Measurements from ENCODE around the gene TMEM167B. TPM values are rescaled to one million over a fixed set of nuclear protein-coding genes. Genes with fewer than 3 reads are reported as not detected.

Gene TMEM167B
- total RNA-seq, 1 experiment from 2014 or later, result 15.6 TPM

DNA sequence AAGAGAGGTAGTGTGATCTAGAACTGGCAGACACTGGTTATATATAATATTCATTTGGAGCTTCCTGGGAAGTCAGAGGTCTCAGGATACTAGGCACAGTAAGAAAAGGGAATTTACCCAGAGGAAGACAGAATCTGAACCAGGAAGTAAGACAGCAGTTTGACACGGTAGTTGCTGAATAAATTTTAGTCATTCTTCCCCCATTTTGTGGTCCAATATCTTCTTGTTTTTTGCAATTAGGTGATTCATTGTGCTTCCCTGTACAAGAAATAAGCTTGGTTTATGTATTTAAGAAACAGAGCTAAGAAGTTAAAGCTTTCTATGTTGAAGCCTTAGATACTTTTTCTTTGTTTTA lies 1.3 kb downstream of the TMEM167B start (continued):
- TF ChIP-seq RELA (CRISPR knock-in tag; IDR thresholded peaks at IDR 0.05; ENCODE audit: borderline replicate concordance) (no peak), NFYB (CRISPR knock-in tag; conservative IDR thresholded peaks at IDR 0.05; ENCODE audit: low read depth) (no peak), ZNF219 (CRISPR knock-in tag; IDR thresholded peaks at IDR 0.05; ENCODE audit: borderline replicate concordance) (no peak), CBFB (CRISPR knock-in tag; IDR thresholded peaks at IDR 0.05; ENCODE audit: low read depth) (no peak), JUN (CRISPR knock-in tag; IDR thresholded peaks at IDR 0.05) (no peak)
- TF ChIP-seq, protein P1, sequence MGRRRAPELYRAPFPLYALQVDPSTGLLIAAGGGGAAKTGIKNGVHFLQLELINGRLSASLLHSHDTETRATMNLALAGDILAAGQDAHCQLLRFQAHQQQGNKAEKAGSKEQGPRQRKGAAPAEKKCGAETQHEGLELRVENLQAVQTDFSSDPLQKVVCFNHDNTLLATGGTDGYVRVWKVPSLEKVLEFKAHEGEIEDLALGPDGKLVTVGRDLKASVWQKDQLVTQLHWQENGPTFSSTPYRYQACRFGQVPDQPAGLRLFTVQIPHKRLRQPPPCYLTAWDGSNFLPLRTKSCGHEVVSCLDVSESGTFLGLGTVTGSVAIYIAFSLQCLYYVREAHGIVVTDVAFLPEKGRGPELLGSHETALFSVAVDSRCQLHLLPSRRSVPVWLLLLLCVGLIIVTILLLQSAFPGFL (CRISPR knock-in tag; IDR thresholded peaks at IDR 0.05; ENCODE audit: borderline replicate concordance), result no peak
- TF ChIP-seq, protein P2, sequence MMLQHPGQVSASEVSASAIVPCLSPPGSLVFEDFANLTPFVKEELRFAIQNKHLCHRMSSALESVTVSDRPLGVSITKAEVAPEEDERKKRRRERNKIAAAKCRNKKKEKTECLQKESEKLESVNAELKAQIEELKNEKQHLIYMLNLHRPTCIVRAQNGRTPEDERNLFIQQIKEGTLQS (CRISPR knock-in tag; conservative IDR thresholded peaks at IDR 0.05), result no peak
- TF ChIP-seq, protein P3, sequence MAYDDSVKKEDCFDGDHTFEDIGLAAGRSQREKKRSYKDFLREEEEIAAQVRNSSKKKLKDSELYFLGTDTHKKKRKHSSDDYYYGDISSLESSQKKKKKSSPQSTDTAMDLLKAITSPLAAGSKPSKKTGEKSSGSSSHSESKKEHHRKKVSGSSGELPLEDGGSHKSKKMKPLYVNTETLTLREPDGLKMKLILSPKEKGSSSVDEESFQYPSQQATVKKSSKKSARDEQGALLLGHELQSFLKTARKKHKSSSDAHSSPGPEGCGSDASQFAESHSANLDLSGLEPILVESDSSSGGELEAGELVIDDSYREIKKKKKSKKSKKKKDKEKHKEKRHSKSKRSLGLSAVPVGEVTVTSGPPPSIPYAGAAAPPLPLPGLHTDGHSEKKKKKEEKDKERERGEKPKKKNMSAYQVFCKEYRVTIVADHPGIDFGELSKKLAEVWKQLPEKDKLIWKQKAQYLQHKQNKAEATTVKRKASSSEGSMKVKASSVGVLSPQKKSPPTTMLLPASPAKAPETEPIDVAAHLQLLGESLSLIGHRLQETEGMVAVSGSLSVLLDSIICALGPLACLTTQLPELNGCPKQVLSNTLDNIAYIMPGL (CRISPR knock-in tag; IDR thresholded peaks at IDR 0.05), result no peak
- TF ChIP-seq, protein P4, sequence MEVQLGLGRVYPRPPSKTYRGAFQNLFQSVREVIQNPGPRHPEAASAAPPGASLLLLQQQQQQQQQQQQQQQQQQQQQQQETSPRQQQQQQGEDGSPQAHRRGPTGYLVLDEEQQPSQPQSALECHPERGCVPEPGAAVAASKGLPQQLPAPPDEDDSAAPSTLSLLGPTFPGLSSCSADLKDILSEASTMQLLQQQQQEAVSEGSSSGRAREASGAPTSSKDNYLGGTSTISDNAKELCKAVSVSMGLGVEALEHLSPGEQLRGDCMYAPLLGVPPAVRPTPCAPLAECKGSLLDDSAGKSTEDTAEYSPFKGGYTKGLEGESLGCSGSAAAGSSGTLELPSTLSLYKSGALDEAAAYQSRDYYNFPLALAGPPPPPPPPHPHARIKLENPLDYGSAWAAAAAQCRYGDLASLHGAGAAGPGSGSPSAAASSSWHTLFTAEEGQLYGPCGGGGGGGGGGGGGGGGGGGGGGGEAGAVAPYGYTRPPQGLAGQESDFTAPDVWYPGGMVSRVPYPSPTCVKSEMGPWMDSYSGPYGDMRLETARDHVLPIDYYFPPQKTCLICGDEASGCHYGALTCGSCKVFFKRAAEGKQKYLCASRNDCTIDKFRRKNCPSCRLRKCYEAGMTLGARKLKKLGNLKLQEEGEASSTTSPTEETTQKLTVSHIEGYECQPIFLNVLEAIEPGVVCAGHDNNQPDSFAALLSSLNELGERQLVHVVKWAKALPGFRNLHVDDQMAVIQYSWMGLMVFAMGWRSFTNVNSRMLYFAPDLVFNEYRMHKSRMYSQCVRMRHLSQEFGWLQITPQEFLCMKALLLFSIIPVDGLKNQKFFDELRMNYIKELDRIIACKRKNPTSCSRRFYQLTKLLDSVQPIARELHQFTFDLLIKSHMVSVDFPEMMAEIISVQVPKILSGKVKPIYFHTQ (CRISPR knock-in tag; IDR thresholded peaks at IDR 0.05), result no peak
- TF ChIP-seq, protein P5, sequence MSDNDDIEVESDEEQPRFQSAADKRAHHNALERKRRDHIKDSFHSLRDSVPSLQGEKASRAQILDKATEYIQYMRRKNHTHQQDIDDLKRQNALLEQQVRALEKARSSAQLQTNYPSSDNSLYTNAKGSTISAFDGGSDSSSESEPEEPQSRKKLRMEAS (CRISPR knock-in tag; IDR thresholded peaks at IDR 0.05), result no peak

DNA sequence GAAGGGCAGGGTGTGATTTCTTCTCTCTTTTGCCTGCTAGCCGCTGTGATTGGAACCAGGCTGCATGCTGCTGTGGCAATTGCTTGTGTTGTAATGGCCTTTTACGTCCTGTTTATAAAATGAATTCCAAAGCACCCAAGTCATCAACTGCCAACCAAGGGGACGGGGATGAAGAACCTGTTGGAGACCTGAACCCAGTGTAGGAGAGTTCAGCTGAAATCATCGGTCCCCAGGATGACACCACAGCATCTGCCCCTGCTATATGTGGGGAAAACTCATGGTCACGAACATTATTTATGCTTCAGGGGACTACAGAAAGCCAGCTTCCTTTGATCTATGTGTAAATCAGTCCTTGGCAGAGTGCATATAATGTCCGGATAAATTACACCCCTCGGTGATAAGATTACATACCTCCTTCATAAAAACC lies 3.8 kb downstream of the TMEM167B start:
- Mint-ChIP-seq H3K4me1 (peaks cover 22% of the 10 kb centered on the region), H3K27ac (no peak overlapping the region), H3K9me3 (no peaks in the 10 kb centered on the region), H3K27me3 (ENCODE audit: low read depth) (no peaks in the 10 kb centered on the region; the same call in 1 of the 2 replicates), H3K4me3 (no peak overlapping the region), H3K36me3 (peaks cover 14% of the 10 kb centered on the region)
- no peak for DNase-seq (ENCODE audit: low spot score)
- CTCF ChIA-PET, result no interaction called here
- POLR2A ChIA-PET, result no interaction called here
- ATAC-seq, result no peak
- TF ChIP-seq MYBL2 (CRISPR knock-in tag; IDR thresholded peaks at IDR 0.05), result no peak
- no peak for TF ChIP-seq PRRX2 (CRISPR knock-in tag; IDR thresholded peaks at IDR 0.05)
- TF ChIP-seq, protein P6, sequence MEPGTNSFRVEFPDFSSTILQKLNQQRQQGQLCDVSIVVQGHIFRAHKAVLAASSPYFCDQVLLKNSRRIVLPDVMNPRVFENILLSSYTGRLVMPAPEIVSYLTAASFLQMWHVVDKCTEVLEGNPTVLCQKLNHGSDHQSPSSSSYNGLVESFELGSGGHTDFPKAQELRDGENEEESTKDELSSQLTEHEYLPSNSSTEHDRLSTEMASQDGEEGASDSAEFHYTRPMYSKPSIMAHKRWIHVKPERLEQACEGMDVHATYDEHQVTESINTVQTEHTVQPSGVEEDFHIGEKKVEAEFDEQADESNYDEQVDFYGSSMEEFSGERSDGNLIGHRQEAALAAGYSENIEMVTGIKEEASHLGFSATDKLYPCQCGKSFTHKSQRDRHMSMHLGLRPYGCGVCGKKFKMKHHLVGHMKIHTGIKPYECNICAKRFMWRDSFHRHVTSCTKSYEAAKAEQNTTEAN (CRISPR knock-in tag; IDR thresholded peaks at IDR 0.05), result no peak
- no peak for TF ChIP-seq ZNF138 (CRISPR knock-in tag; conservative IDR thresholded peaks at IDR 0.05)
- TF ChIP-seq, protein P3 (CRISPR knock-in tag; IDR thresholded peaks at IDR 0.05), result no peak
- no peak for TF ChIP-seq ELF4 (CRISPR knock-in tag; IDR thresholded peaks at IDR 0.05; ENCODE audit: low read depth)
- no peak for TF ChIP-seq CREM (CRISPR knock-in tag; IDR thresholded peaks at IDR 0.05)
- TF ChIP-seq, protein P7, sequence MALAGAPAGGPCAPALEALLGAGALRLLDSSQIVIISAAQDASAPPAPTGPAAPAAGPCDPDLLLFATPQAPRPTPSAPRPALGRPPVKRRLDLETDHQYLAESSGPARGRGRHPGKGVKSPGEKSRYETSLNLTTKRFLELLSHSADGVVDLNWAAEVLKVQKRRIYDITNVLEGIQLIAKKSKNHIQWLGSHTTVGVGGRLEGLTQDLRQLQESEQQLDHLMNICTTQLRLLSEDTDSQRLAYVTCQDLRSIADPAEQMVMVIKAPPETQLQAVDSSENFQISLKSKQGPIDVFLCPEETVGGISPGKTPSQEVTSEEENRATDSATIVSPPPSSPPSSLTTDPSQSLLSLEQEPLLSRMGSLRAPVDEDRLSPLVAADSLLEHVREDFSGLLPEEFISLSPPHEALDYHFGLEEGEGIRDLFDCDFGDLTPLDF (CRISPR knock-in tag; IDR thresholded peaks at IDR 0.05), result no peak
- TF ChIP-seq, protein P8, sequence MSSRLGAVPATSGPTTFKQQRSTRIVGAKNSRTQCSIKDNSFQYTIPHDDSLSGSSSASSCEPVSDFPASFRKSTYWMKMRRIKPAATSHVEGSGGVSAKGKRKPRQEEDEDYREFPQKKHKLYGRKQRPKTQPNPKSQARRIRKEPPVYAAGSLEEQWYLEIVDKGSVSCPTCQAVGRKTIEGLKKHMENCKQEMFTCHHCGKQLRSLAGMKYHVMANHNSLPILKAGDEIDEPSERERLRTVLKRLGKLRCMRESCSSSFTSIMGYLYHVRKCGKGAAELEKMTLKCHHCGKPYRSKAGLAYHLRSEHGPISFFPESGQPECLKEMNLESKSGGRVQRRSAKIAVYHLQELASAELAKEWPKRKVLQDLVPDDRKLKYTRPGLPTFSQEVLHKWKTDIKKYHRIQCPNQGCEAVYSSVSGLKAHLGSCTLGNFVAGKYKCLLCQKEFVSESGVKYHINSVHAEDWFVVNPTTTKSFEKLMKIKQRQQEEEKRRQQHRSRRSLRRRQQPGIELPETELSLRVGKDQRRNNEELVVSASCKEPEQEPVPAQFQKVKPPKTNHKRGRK (CRISPR knock-in tag; IDR thresholded peaks at IDR 0.05; ENCODE audit: borderline replicate concordance), result no peak
- TF ChIP-seq, protein P4 (CRISPR knock-in tag; IDR thresholded peaks at IDR 0.05), result no peak
